GM18511 (cell line): ENCODE measurements around the gene PRIM2.
A peak's percentile ranks its signal among the peaks of the same experiment; 100 is the strongest.
"Not testable (repeated sequence)": the region's sequence is repeated elsewhere in the genome, so short reads cannot be mapped to it uniquely, and the experiment has no call there.

ENCODE experiments used
- ATAC-seq: cut with Tn5 transposase; IDR thresholded peaks from one replicate; pipeline ENCODE4 v1.9.1; 2021; ENCODE audit warnings: mild to moderate bottlenecking, moderate library complexity; ENCODE audit not compliant: unreplicated experiment

Gene PRIM2

GRCh38 chr6:57362340-57362739 is 44.9 kb downstream of the PRIM2 start:
- not testable (repeated sequence) for ATAC-seq

GRCh38 chr6:57365076-57365583 is 47.7 kb downstream of the PRIM2 start:
- not testable (repeated sequence) for ATAC-seq

- not testable (repeated sequence) for ATAC-seq
Observed at GRCh38 chr6:57368965-57369731, 51.7 kb downstream of the PRIM2 start.

GRCh38 chr6:57371779-57372178 is 54.3 kb downstream of the PRIM2 start:
- not testable (repeated sequence) for ATAC-seq

GRCh38 chr6:57374764-57375163 is 57.3 kb downstream of the PRIM2 start:
- not testable (repeated sequence) for ATAC-seq

DNA sequence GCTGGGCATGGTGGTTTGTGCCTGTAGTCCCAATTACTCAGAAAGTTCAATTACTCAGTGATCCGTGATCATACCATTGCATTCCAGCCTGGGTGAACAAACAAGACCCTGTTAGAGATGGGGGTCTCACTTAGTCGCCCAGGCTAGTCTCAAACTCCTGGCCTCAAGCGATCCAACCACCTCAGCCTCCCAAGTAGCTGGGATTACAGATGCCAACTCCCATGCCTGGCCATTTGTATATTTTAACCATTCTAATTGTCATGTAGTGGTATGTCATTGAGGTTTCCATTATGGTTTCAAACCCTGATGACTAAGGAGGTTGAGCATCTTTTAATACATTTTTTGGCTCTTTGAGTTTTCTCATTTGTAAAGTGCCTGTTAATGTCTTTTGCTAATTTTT is 58.7 kb downstream of the PRIM2 start:
- not testable (repeated sequence) for ATAC-seq

- not testable (repeated sequence) for ATAC-seq
Observed at GRCh38 chr6:57389038-57389592, 71.7 kb downstream of the PRIM2 start.

- not testable (repeated sequence) for ATAC-seq
Observed at GRCh38 chr6:57390818-57391217, 73.4 kb downstream of the PRIM2 start.

DNA sequence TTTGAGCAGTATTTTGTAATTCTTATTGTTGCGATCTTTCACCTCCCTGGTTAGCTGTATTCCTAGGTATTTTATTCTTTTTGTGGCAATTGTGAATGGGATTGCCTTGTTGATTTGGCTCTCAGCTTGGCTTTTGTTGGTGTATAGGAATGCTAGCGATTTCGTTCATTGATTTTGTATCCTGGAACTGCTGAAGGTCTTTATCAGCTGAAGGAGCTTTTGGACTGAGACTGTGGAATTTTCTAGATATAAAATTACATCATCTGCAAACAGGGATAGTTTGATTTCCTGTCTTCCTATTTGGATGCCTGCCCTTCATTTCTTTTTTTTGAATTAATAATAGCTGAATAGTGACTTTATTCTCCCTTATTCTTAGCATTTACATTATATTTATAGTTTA is 74.6 kb downstream of the PRIM2 start:
- ATAC-seq, result not testable (repeated sequence)

- ATAC-seq, result not testable (repeated sequence)
Observed at GRCh38 chr6:57419341-57419740, 101.9 kb downstream of the PRIM2 start.

- peak; percentile 65 for ATAC-seq
Observed at GRCh38 chr6:57421503-57421902, 104.1 kb downstream of the PRIM2 start.

GRCh38 chr6:57423468-57423867 is 106.0 kb downstream of the PRIM2 start:
- no peak for ATAC-seq

DNA sequence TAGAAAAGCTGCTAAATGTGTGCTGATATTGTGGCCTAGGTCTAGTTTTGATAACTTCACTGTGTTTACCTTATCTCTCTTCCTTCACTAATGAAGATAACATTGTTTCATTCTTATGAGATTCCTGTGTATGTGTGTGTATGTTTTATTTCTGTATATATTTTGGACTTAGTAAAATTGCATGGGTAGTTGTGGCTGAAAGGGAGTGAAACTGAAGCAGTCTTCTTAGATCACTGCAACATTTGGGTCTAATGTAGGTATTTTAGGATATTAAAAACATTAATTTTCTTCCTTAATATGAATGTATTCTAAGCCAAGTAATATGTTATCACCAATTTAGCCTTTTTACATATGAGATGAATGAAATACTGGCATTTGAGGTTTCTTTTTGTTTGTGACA is 114.3 kb downstream of the PRIM2 start:
- not testable (repeated sequence) for ATAC-seq

GRCh38 chr6:57432157-57432556 is 114.7 kb downstream of the PRIM2 start:
- no peak for ATAC-seq

DNA sequence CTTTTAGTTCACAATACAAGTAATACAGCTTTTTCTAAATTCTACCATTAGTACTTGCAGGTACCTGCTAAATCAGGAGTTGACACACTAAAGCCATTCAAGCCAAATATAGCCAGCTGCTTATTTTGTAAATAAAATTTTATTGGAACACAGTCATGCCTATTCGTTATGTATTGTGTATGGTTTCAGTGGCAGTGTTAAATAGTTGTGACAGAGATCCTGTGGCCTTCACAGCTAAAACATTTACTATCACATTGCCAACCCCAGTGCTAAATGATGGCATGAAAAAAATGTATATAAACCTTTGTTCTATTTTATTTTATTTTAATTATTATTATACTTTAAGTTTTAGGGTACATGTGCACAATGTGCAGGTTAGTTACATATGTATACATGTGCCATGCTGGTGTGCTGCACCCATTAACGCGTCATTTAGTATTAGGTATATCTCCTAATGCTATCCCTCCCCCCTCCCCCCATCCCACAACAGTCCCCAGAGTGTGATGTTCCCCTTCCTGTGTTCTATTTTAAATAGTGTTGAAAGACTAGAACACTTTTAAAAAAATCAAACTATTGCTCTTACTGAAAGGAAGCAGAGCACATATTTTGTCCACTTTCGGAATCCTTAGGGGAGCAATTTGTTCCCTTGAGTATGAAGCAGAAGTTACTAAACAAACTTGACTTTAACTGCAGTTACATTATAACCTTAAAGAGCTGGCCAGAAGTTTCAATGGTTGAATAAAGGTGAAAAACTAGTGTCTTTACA is 115.7 kb downstream of the PRIM2 start:
- ATAC-seq, result peak; percentile 67

DNA sequence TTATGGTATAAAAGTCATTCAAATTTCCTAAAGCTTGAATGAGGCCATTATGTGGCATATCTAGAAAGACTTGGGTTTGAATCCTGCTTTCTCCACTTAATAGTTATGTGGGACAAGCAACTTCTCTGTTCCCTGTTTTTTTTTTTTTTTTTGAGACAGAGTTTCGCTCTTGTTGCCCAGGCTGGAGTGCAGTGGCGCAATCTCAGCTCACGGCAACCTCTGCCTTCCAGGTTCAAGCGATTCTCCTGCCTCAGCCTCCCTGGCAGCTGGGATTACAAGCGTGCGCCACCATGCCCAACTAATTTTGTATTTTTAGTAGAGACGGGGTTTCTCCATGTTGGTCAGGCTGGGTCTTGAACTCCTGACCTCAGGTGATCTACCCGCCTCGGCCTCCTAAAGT is 116.4 kb downstream of the PRIM2 start:
- ATAC-seq, result not testable (repeated sequence)

- ATAC-seq, result no peak
Observed at GRCh38 chr6:57434944-57435343, 117.5 kb downstream of the PRIM2 start.

GRCh38 chr6:57435475-57436160 is 118.2 kb downstream of the PRIM2 start:
- ATAC-seq, result no peak

DNA sequence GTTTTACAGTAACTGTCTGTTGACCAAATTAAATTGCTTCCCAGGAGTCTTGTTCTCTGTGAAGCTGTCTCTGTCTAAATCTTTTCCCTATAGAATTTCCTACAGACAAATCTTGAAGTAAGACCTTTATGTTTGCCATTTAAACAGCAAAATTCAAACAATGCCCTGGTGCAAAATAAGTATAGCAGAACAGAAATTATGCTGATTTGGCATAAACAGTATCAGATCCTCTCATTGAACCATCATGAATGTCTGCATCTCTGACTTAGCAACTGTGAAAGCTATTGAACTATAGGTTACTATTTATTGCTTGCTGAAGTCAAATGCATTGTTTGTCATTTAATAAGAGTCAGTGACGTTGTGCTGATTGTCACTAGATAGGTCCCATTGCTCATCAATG is 123.3 kb downstream of the PRIM2 start:
- ATAC-seq, result not testable (repeated sequence)

- not testable (repeated sequence) for ATAC-seq
Observed at GRCh38 chr6:57442133-57442532, 124.7 kb downstream of the PRIM2 start.

- not testable (repeated sequence) for ATAC-seq
Observed at GRCh38 chr6:57443181-57443580, 125.8 kb downstream of the PRIM2 start.
